BLaER1 (cell line): ENCODE results near the gene FNDC3B.
"Not testable (repeated sequence)": the region's sequence is repeated elsewhere in the genome, so short reads cannot be mapped to it uniquely, and the experiment has no call there.

ENCODE experiments used
- H3K27ac ChIP-seq: shearing (Covaris generic); formaldehyde crosslinking; 2 replicates; pipeline ENCODE4 v1.8.1; 2022
- H3K27me3 ChIP-seq: shearing (Covaris generic); formaldehyde crosslinking; 2 replicates; pipeline ENCODE4 v1.8.1; 2022
- H3K36me3 ChIP-seq: shearing (Covaris generic); formaldehyde crosslinking; 2 replicates; pipeline ENCODE4 v1.8.1; 2022
- H3K4me1 ChIP-seq: shearing (Covaris generic); formaldehyde crosslinking; 2 replicates; pipeline ENCODE4 v1.8.1; 2022
- H3K4me2 ChIP-seq: shearing (Covaris generic); formaldehyde crosslinking; 2 replicates; pipeline ENCODE4 v1.8.1; 2022
- H3K4me3 ChIP-seq: shearing (Covaris generic); formaldehyde crosslinking; 2 replicates; pipeline ENCODE4 v1.8.1; 2022
- H3K9ac ChIP-seq: shearing (Covaris generic); formaldehyde crosslinking; 2 replicates; pipeline ENCODE4 v1.8.1; 2022
- H3K9me3 ChIP-seq: shearing (Covaris generic); formaldehyde crosslinking; 2 replicates; pipeline ENCODE4 v1.8.1; 2022
- H4K20me1 ChIP-seq: shearing (Covaris generic); formaldehyde crosslinking; 2 replicates; pipeline ENCODE4 v1.8.1; 2022
- Cebpa-rat ChIP-seq: shearing (Covaris generic); IDR thresholded peaks from 2 replicates; pipeline ENCODE4 v1.8.1; 2022

FNDC3B gene

GRCh38 chr3:172042136-172042662 is 2.8 kb downstream of the FNDC3B start:
- no peaks in the 10 kb centered on the region for H3K27me3 ChIP-seq
- TF ChIP-seq Cebpa-rat: no peak
- no peak overlapping the region for H3K27ac ChIP-seq
- H3K9me3 ChIP-seq: no peaks in the 10 kb centered on the region
- H3K4me2 ChIP-seq: peak overlapping the region; percentile 87; the same call in 1 of the 2 replicates
- peaks cover 61% of the 10 kb centered on the region for H4K20me1 ChIP-seq
- H3K4me1 ChIP-seq: peaks cover 33% of the 10 kb centered on the region
- H3K9ac ChIP-seq: no peak overlapping the region
- no peaks in the 10 kb centered on the region for H3K36me3 ChIP-seq
- H3K4me3 ChIP-seq: no peak overlapping the region

- Histone ChIP-seq H3K4me2 (peak overlapping the region; percentile 87; the same call in 1 of the 2 replicates), H3K4me1 (peaks cover 33% of the 10 kb centered on the region), H4K20me1 (peaks cover 67% of the 10 kb centered on the region)
- not testable (repeated sequence) for H3K9me3 ChIP-seq, H3K4me3 ChIP-seq, H3K27ac ChIP-seq, H3K36me3 ChIP-seq, H3K27me3 ChIP-seq, H3K9ac ChIP-seq
Observed at GRCh38 chr3:172042663-172043179, 3.3 kb downstream of the FNDC3B start.

DNA sequence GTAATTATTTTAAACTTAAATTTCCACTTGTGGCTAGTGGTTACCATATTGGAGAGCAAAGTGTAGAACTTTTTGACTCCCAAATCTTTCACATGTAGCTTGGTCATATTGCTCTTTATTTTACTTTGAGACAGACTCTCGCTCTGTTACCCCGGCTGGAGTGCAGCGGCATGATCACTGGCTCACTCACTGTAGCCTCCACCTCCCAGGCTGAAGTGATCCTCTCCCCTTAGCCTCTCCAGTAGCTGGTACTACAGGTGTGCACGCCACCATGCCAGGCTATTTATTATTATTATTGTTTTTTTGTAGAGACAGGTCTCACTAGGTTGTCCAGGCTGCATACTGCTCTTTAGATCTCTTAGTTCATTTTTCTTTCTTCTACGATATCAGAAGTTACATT is 3.9 kb downstream of the FNDC3B start:
- TF ChIP-seq Cebpa-rat: no peak
- no peaks in the 10 kb centered on the region for H3K27me3 ChIP-seq
- H3K36me3 ChIP-seq: 0 out of 2 replicates have a peak, but pooled peaks cover 3% of the 10 kb centered on the region
- H3K4me3 ChIP-seq: no peak overlapping the region
- H4K20me1 ChIP-seq: peaks cover 69% of the 10 kb centered on the region
- peaks cover 33% of the 10 kb centered on the region for H3K4me1 ChIP-seq
- H3K9me3 ChIP-seq: no peaks in the 10 kb centered on the region
- H3K4me2 ChIP-seq: no peak overlapping the region
- H3K27ac ChIP-seq: no peak overlapping the region
- H3K9ac ChIP-seq: no peak overlapping the region

DNA sequence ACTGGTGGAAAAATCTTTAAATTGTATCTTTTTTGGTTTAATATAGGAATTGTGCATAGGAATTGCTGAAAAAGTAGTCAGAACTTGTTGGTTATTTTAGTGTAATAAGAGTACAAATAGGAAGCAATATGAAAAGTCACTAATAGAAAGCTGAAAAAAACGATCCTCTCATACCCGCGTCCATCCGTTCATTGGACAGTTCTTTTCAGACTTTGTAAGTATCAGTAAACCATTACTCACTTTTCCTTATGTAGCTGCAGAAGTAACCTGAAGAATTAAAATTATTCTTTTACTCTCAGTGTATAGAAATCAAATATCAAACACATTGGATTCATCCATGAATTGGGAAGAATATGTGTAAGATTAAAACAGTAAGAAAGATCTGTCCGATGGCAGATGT is 4.4 kb downstream of the FNDC3B start:
- Histone ChIP-seq H3K9ac (no peak overlapping the region), H4K20me1 (peaks cover 73% of the 10 kb centered on the region)

DNA sequence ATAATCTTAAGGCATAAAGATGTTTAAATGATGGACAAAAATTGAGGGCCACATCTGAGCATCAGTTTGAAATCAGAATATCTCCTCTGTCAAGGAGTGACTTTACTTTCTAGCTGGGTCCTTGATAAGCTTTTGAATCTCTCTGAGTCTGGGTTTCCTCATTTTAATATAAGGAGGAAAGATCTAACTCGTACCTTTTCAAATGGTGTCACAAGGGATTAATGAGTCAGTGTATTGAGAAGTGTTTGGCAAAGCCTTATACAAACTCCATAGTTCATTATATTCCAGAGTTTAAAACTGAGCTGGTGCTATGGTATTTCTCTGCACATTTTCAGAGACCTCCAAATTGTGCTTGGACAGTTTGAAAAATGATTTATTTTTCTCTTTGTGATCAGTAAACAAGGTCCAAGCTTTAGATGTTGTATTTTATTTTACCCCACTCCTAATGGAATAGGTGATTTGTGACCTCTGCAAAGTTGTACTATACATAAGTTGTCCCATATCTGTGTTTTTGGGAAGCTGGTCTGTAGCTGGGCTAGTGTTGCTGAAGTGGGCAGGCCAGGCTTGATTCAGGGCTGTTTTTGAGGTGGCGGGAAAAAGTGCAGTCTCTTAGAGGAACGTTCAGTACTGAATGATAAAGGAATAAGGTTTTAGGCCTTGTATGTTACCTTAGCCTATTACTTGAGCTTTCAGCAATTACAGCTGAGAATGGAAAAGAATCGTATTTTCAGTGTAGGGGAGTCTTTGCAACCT is 5.6 kb downstream of the FNDC3B start:
- Histone ChIP-seq H3K4me2 (no peak overlapping the region), H3K9ac (no peak overlapping the region), H3K4me3 (no peak overlapping the region), H3K27ac (no peak overlapping the region), H3K36me3 (peaks cover 9% of the 10 kb centered on the region; the same call in 1 of the 2 replicates), H3K4me1 (peaks cover 26% of the 10 kb centered on the region), H4K20me1 (peaks cover 73% of the 10 kb centered on the region), H3K27me3 (no peaks in the 10 kb centered on the region), H3K9me3 (no peaks in the 10 kb centered on the region)
- no peak for TF ChIP-seq Cebpa-rat

More for the DNA sequence above, 4.4 kb downstream of the FNDC3B start:
- no peak for TF ChIP-seq Cebpa-rat
- Histone ChIP-seq H3K4me1 (peaks cover 30% of the 10 kb centered on the region), H3K4me2 (no peak overlapping the region), H3K36me3 (0 out of 2 replicates have a peak, but pooled peaks cover 3% of the 10 kb centered on the region), H3K4me3 (no peak overlapping the region), H3K27ac (no peak overlapping the region), H3K27me3 (no peaks in the 10 kb centered on the region), H3K9me3 (no peaks in the 10 kb centered on the region)

DNA sequence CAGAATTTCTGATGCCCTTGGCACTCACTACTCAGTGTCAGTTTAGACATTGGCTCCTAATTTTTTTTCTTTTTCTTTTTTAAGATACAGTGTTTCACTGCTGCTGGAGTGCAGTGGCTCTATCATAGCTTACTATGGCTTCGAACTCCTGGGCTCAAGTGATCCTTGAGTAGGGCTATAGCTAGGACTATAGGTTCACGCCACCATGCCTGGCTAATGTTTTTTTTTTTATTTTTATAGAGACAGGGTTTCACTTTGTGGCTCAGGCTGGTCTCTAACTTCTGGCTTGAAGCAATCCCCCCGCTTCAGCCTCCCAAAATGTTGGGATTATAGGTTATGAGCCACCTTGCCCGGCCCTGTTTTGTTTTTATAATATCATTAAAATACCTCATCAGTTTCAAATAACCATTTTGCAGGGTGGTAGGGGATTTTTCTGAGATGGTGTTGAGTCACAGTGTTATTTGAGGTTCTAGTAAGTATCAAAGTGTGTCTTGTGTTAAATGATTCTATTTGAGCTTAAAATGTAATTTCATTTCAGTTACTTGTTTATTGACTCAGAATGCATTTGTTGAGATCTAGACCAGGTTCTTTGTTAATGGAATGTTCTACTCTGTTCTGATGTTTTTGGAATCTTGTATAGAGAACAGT is 7.0 kb downstream of the FNDC3B start:
- no peaks in the 10 kb centered on the region for H3K27me3 ChIP-seq
- TF ChIP-seq Cebpa-rat: no peak
- no peak overlapping the region for H3K4me3 ChIP-seq
- peaks cover 23% of the 10 kb centered on the region for H3K36me3 ChIP-seq
- no peak overlapping the region for H3K27ac ChIP-seq
- no peak overlapping the region for H3K9ac ChIP-seq
- H4K20me1 ChIP-seq: peaks cover 64% of the 10 kb centered on the region
- H3K4me1 ChIP-seq: peaks cover 18% of the 10 kb centered on the region
- no peak overlapping the region for H3K4me2 ChIP-seq
- no peaks in the 10 kb centered on the region for H3K9me3 ChIP-seq

GRCh38 chr3:172047567-172048115 is 8.3 kb downstream of the FNDC3B start:
- H3K4me2 ChIP-seq: no peak overlapping the region
- no peak overlapping the region for H3K9ac ChIP-seq
- H3K4me3 ChIP-seq: no peak overlapping the region
- no peaks in the 10 kb centered on the region for H3K9me3 ChIP-seq
- peaks cover 51% of the 10 kb centered on the region for H4K20me1 ChIP-seq
- H3K27me3 ChIP-seq: no peaks in the 10 kb centered on the region
- TF ChIP-seq Cebpa-rat: no peak
- peaks cover 13% of the 10 kb centered on the region for H3K4me1 ChIP-seq
- no peak overlapping the region for H3K27ac ChIP-seq
- peaks cover 30% of the 10 kb centered on the region for H3K36me3 ChIP-seq

- H3K36me3 ChIP-seq: peaks cover 30% of the 10 kb centered on the region
- H3K4me1 ChIP-seq: peaks cover 13% of the 10 kb centered on the region
- H3K4me3 ChIP-seq: no peak overlapping the region
- no peak overlapping the region for H3K9ac ChIP-seq
- no peaks in the 10 kb centered on the region for H3K27me3 ChIP-seq
- no peak overlapping the region for H3K4me2 ChIP-seq
- TF ChIP-seq Cebpa-rat: no peak
- H4K20me1 ChIP-seq: peaks cover 42% of the 10 kb centered on the region
- no peak overlapping the region for H3K27ac ChIP-seq
- H3K9me3 ChIP-seq: no peaks in the 10 kb centered on the region
Observed at GRCh38 chr3:172048599-172048998, 9.2 kb downstream of the FNDC3B start.

DNA sequence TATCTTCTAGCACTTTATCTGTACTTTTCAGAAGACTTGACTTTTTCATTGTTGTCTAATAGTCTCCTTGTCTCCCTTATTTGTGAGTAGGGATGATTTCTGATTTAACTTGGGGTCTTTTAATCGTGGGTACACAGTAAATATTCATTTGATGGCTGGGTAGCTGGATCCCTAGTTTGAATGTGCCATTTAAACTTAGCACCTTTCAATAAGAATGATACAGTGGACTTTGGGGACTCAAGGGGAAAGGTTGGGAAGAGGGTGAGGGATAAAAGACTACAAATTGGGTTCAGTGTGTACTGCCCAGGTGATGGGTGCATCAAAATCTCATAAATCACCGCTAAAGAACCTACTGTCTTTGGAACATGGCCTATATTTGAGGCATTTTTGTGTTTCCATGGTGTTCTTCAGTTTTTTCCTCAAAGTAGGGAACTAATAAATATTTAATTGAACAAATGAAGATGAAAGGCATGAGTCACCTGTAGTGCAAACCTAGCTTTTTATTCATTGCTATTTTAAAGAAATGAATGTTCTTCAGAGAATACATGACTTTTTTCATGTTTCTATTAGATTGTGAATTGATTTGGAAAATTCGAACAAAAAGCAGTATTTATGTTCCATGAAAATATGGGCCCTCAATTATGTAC is 12.1 kb downstream of the FNDC3B start:
- Histone ChIP-seq H3K27ac (no peak overlapping the region), H3K36me3 (peaks cover 30% of the 10 kb centered on the region), H3K9me3 (no peaks in the 10 kb centered on the region), H3K4me1 (peaks cover 28% of the 10 kb centered on the region), H3K4me2 (no peak overlapping the region), H4K20me1 (peaks cover 26% of the 10 kb centered on the region), H3K27me3 (no peaks in the 10 kb centered on the region), H3K9ac (no peak overlapping the region), H3K4me3 (no peak overlapping the region)
- no peak for TF ChIP-seq Cebpa-rat
